Stimulated activated CD4-positive, alpha-beta T cell treated with anti-CD3 and anti-CD28 coated beads, Interleukin-12 subunit alpha, Interleukin-12 subunit beta, amount 100 ng/mL, for 4 hours (primary cell): ENCODE measurements around the gene CROCC2.

Source experiments
- DNase-seq: peaks from one replicate; pipeline ENCODE4 v3.0.0-alpha.2; 2020

Gene CROCC2

DNA sequence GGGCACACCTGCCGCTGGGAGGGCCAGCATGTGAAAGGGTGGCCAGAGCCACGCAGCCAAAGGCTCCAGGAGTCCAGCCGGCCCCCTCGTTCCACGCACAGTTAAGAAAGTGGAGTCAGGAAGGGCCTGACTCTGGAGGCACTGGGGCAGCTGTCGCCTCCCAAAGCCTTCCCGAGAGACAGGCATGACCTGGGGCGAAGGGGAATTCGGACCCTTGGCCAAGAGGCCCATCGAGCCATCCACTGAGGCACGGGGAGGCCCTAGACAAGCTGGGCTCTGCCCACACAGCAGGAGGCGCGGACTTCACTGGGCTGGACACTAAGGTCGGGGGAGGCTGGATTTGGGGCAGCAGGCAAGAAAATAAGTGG lies 53.8 kb downstream of the CROCC2 start:
- no peak for DNase-seq

DNA sequence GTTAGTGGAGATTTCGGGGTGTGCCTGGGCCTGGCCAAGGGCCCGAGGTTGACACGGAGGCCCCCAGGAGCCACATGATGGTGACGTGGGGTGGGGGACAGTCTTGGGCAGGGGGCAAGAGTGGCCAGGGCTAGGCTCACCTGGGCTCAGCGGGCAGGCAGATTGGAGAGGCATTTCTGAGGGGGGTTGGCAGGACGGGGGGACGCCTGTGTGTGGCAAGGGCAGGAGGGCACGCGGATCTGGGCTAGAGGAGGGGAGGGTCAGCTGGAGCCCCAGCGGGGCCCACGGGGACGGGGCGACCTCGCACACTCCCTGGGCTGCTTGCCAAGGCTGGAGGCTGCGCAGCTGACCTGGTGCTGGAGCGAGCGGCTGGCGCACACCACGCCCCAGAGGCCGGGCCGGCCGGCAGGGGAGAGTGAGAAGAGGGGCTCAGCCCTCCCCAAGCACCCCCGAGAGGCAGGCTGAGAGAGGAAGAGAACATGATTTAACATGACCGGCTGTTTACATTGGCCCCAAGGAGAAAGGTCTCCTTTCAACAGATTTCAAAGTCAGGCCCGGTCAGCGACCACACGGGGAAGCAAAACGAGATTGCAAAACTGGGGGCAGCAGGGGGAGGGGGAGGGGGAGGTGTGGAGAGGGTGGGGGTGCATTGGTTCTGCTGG lies 54.3 kb downstream of the CROCC2 start:
- no peak for DNase-seq

DNA sequence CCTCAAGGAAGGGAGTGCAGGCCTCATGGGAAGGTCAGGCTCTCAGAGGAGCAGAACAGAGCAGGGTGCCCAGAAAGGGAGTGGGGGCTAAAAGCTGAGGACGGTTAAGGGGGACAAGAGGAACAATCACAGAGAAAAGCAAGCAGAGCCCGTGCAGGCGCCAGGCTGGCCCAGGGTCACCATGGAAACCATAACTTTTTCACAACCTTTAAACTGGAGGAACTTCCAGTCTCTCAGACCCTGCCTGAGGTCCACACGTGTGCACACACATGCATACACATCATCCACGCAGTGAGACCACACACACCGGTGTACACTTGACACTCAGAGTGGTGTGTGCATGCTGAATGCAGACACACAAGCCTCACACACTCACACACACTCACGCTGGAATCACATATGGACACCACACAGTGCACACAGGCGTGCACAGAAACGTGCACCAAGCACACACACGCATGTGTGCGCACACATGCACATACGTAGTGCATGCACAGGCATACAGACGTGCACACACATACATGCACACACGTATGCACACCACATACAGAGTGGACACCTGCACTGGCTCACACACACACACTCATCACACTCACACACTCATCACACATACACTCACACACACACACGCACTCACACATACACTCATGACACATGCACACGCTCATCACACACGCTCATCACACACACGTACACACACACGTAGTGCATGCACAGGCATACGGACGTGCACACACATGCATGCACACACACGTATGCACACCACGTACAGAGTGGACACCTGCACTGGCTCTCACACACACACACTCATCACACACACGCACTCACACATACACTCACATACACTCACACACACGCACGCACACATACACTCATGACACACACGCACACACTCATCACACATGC lies 55.1 kb downstream of the CROCC2 start:
- no peak for DNase-seq

DNA sequence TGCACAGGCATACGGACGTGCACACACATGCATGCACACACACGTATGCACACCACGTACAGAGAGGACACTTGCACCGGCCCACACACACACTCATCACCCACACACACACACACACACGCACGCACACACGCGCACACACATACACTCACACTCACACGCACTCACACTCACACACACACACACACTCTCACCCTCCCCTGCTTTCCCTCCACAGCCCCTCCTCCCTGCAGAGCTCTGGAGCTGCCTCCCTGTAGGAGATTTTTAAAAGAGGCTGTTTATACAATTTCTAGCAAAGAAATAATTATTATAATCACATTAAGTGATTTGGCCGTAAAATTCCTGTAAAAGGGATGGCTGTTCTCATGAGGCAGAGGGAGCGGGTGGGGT lies 55.8 kb downstream of the CROCC2 start:
- no peak for DNase-seq

DNA sequence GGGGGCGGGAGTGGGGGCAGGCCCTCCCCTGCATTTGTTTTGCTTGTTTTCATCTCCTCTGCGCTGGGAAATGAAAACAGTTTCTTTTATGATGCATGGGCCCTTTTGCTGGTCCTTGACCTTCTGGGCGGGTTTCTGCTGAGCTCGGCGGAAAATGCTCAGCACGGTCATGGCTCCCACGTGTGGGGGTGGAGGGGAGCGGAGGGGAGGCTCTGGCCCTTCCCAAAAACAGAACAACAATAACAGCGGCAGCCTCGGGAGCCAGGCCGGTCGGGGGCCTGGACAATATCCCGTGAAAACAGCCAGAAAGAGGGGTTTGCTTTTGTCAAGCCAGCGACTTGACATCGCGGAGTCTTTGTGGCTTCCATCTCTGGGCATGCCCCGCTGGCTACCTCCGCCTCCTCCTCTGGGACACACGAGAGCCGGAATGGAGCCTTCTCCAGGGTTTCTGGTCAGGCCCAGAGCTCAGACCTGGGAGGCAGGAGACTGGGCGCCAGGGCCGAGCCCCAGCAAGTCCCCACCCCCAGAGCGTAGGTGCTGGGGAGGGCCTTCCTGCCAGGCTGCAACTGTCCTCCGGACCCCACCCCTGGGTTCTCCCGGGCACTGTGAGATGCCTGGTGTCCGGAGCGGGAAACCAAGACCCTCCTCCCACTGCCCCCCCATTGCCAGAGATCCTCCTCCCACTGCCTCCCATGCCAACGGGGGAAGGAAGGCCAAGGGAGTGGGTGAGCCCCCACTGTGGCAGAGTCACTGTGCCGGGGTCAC lies 56.3 kb downstream of the CROCC2 start:
- DNase-seq, result no peak

DNA sequence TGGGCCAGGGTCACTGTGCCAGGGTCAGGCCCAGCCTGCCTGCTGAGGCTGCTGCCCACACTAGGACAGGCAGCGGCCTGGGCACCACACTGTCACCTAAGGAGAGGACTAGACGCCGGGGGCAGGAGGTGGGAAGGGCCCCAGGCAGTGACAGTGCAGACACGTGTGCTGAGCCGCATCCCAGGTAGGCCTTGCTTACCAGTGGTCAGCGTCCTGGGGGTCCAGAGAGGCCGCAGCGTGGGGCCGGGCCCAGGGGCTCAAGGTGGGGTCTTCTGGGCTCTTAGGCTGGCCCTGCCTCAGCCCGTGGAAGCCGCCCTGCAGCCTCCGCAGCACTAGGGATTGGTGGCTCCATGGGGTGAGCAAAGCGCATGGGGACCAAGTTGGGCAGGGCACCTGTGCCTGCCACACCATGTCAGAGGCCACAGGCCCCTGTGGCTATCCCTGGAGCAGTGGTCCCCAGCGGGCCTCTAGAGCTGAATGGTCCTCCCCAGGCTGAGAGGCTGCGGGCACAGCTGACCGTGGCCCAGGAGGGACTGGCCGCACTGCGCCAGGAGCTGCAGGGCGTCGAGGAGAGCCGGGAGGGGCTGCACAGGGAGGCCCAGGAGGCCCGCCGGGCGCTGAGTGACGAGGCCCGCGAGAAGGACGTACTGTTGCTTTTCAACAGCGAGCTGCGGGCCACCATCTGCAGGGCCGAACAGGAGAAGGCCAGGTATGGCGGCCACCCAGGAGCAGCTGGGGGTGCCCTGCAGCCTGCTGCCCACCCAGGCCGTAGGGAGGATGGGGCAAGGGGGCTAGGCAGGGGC lies 57.1 kb downstream of the CROCC2 start:
- DNase-seq, result no peak

DNA sequence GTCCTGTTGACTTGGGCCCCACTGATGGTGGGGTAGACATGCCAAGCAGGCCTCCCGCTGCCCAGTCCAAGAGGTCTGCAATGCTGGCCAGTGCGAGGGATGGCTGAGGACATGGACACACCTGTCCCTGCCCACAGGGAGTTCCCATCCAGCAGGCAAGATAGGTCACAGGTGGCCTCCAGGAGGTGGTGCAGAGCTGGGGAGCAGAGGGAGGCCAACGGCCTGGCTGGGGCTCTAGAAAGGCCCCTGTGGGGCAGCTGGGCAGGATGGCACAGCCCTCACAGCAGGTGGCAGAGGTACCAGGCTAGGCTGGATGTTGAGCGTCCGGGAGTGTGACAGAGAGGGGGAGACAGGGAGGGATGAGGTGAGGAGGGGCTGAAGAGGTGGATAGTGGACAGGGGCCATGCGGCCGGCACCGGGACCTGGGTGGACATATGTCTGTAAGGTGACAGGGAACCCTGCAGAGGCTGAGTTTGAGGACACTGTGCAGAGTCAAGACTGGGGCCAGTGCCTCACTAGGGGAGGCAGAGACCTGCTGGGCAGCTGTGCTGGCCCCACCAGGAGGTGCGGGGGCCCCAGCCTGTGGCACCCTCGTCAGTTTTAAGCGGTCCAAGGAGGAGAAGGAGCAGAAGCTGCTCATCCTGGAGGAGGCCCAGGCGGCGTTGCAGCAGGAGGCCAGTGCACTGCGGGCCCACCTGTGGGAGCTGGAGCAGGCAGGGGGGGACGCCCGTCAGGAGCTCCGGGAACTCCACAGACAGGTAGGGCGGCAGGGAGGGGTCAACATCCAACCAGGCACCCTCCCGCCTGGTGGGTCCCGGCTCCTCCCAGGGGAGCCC lies 58.0 kb downstream of the CROCC2 start:
- no peak for DNase-seq

DNA sequence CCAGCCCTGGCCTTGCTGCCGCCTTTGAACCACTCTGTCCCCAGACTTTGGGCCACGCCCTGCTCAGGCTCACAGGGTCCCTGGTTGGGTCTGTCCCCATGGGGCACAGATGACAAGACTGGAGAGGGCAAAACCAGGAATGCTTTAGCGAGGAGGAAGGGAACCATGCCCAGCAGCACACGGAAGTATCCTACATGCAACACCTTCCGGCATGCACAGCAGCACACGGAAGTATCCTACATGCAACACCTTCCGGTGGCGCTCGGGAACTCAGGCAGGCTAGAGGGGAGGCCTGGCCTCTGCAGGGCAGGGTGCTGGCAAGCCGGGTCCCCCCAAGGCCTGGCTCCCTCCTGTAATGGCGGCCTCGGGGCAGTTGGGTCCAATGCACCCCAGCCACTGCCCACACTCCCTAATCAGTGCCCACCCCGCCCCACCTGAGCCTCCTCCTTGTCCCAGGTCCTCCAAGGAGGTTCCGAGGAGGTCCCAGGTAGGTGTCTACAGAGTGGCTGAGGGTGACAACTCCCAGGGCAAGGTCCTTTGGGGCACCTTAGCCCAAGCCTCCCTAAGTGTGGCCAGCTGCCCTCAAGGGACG lies 58.7 kb downstream of the CROCC2 start:
- DNase-seq, result no peak

DNA sequence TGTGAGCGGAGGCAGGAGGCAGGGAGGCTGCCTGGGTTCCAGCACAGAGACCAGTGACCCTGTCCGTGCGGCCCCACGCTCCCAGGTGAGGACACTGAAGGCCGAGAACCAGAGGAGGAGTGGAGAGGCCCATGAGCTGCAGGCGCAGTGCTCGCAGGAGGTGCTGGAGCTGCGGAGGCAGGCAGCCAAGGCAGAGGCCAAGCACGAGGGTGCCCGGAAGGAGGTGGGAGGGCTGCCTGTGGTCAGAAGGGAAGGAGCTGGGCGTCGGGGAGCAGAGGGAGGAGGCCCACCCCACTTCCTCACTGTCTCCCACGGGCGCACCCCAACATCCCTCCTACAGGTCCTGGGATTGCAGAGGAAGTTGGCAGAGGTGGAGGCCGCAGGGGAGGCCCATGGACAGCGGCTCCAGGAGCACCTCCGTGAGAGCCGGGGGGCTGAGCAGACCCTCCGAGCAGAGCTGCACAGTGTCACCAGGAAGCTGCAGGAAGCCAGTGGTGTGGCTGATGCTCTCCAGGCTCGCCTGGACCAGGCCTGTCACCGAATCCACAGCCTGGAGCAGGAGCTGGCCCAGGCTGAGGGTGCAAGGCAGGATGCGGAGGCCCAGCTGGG lies 59.3 kb downstream of the CROCC2 start:
- no peak for DNase-seq

DNA sequence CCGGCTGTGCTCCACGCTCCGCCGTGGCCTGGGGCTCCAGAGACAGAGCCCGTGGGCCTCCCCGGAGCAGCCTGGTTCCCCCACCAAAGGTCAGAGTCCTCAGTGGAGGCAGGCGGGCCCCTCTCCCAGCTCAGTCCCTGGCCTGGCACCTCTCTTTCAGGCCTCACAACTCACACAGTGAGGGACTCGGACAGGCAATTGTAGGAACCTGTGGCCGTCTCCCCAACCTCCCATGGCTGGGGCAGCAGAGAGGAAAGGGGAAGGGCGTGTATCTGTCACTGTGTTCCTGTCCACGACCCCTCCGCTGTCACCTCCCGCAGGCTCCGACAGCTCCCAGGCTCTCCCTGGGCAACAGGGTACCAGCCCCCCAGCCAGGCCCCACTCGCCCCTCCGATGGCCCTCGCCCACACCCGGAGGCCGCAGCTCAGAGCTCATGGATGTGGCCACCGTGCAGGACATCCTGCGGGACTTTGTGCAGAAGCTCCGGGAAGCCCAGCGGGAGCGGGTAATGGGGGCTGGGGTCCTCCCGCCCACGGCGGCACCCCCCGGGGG lies 59.8 kb downstream of the CROCC2 start:
- DNase-seq, result no peak

DNA sequence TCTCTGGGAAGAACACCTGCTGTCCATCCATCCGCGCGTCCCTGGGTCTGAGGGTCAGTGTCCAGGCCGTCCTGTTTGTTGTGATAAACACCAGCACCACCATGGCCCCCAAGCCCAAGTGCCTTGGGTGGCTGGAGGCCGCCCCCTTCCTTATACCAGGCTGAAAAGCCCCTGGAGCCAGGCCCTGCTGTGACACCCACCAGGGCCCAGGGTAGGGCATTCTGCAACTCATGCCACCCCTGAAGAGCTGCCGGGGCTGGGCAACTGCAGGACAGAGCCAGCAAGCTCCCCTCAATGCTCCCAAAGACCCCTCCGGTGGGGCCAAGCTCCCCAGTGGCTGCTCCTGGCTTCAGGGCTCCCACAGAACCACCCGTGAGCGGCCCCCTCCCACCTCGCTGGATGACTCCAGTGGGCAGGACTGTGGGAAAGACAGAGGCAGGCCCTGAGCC lies 60.3 kb downstream of the CROCC2 start:
- DNase-seq, result no peak

DNA sequence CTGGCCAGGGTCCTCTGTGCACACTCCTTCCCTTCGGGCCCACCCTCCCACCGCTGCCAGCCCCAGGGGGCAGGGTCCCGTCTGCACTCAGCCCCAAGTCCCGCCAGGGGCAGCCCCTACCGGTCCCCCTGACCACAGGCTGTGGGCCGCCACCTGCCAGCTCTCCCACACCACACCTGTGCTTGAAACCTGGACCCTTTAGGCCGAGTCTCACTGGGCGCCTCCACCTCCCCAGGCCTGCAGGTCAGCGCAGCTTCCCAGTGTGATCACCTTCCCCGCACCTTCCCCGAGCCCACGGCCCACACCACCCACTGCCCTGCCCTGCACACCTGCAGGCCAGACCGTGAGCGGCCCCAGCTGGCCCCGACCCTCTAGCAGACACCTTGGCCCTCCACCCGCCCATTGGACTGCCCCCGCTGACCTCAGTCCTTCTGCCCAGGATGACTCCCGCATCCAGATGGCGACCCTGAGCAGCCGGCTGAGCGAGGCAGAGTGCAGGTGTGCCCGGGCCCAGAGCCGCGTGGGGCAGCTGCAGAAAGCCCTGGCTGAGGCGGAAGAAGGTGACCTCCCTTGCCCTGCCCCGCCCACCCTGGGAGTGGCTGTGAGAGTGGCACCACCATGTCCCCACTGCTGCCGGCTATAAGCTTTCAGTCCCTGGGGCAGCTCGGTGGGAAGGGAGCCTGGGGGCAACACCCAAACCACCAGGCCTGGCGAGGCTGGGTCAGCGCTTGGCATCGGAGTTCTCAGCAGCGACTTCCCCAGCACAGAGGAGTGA lies 61.0 kb downstream of the CROCC2 start:
- DNase-seq, result no peak

DNA sequence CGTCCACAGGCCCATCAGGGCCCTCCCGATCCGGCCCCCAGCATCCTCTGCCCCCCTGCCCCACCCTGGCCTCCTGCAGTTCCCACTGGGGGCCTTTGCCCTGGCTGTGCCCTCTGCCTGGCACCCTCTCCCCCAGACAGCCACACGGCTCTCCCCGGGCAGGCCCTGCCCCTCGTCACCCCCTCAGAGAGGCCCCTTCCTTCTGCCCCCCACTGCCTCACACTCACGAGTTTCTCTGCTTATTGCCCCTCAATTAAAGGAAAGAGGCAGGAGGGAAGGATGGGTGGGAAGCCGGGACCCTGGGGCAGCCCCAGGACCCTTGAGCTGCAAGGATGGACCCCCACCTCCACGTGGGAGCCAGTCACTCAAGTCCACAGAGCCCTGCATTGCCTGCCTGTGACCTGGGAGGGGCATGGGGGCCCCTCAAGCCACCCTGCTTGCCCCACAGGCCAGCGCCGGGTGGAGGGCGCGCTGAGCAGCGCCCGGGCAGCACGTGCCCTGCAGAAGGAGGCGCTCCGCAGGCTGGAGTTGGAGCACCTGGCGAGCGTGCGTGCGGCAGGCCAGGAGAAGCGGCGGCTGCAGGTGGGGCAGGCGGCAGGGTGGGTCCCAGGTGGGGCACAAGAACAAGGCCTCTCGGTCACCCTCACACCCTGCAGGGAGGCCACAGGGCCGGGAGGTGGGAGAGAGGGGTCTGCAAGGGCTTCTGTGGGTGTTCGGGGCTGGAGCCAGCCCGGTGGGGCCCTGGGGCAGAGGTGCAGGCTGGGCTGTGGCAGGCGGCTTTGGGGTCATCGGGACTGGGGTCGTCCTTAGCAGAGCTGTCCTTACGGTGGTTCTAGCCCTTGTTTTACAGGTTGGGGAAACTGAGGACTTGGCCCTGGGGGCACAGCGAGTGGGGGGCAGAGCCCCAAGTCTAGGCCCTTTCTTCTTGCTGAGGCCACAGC lies 61.8 kb downstream of the CROCC2 start:
- no peak for DNase-seq

DNA sequence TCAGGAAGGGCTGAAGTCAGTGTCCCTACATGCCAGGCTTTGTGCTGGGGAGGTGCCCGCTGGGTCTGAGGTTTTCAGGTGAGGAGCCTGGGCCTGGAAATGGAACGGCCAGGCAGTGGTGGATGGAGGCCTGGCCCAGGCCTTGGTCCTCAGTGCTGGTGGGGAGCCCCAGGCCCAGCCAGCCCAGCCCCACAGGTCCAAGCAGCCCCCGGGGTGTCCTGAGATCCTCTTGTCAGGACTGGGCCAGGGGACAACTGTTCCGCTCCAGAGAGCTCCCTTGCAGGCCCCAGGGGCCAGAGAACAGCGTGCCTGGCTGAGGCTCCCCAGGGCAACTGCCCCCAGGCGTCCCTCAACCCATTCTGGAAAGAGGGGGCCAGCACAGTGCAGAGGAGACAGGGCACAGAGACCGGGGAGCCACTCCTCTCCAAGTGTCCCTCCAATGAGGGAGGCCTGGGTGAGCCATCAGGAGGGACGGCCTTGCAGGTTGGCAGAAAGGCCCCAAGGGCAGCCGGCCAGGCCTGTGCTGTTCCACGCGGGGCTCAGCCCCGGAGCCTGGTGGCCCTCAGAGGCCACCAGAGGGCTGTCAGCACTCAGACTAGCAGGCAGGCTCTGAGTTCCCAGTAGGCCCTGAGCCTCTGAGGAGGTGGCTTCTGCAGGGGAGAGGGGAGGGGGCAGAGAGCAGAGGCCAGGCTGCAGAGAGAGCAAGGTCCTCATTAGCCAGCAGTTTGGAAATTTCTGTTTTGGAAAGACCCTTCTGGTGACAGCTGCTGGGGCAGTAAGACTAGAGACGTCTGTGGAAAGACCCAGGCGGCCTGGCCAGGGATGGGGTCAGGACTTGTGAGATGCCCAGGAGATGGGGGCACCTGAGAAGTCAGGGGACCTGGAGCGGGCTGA lies 62.8 kb downstream of the CROCC2 start:
- no peak for DNase-seq

DNA sequence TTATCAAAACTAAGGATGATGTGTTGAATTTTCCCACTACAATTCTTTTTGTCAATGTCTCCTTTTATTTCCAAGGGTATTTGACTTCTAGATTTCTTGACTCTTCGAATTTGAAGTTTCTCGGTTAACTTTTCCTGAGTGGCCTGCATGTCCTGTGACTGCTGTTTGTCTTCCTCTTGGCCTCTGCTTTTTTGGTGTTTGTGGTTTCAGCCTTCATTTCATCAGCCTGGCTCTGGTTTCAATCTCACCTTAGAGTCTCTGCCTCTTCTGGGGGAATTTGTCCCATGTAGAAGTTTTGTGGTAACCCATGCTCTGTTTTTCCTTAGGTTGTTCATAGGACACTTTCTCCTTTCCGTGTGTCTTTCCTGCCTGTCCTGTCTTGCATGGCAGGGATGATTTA lies 64.0 kb downstream of the CROCC2 start:
- no peak for DNase-seq

DNA sequence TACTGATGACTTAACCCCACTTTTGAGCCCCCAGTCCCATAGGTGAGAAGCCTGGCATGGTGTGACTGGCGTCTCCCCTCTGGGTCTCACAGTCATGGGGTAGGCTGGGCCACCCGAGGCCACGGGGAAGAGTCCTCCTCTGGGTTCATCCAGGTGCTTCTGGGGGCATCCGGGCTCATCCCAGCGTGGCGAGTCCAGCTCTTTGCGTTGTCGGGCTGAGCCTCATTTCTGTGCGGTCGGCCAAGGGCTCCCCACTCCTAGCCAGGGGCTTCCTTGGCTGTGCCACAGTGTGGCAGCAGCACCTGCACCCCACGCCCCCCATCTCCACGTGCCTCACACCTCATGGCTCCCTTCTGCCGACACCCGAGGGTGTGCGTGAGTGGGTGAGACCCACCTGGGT lies 64.7 kb downstream of the CROCC2 start:
- no peak for DNase-seq

DNA sequence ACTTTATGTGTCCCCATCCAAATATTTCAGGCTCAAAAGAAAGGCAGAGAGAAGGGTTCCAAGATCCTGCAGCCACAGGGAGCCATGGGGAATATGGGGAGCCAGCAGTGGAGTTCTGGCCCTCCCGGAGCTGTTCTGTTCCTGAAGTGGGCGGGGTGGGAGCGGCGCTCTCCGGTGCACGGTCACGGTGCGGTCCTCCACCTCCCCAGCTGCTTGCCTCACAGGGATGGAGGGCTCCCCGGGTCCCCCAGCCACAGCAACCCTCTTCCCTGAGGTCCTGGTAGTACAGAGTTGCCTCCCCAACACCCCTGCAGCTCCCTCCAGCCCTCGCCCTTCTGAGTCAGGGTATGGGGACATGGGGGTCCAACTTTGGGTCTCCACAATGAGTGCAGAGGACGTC lies 66.1 kb downstream of the CROCC2 start:
- no peak for DNase-seq
